Chondrocyte (in vitro differentiated cells): Measurements from ENCODE around the gene BMPER. TPM values are rescaled to one million over a fixed set of nuclear protein-coding genes. Genes with fewer than 3 reads are reported as not detected.

Source experiments
- DNase-seq: peaks from one replicate; pipeline ENCODE4 v3.0.0; 2021; ENCODE audit warnings: mixed read lengths, low spot score
- H3K27ac Mint-ChIP-seq: one replicate; pipeline ENCODE4 v1.8.0; 2021; ENCODE audit warnings: mild to moderate bottlenecking, moderate library complexity, mixed read lengths; ENCODE audit not compliant: unreplicated experiment
- H3K27me3 Mint-ChIP-seq: 2 replicates; pipeline ENCODE4 v1.8.0; 2021; ENCODE audit warnings: low read depth, mixed read lengths
- H3K36me3 Mint-ChIP-seq: 2 replicates; pipeline ENCODE4 v1.8.0; 2021; ENCODE audit warnings: low read depth, mixed read lengths
- H3K4me1 Mint-ChIP-seq: 2 replicates; pipeline ENCODE4 v1.8.0; 2021; ENCODE audit warnings: low read depth, mild to moderate bottlenecking, mixed read lengths
- H3K4me3 Mint-ChIP-seq: one replicate; pipeline ENCODE4 v1.8.0; 2021; ENCODE audit warnings: mild to moderate bottlenecking, moderate library complexity, mixed read lengths; ENCODE audit not compliant: unreplicated experiment
- H3K9me3 Mint-ChIP-seq: 2 replicates; pipeline ENCODE4 v1.8.0; 2021; ENCODE audit warnings: low read depth, mixed read lengths
- CTCF ChIP-seq: fragments of 200-600 bp; sonication (generic); IDR thresholded peaks from 2 replicates; pipeline ENCODE4 v1.5.0; 2021; ENCODE audit warnings: antibody characterized with exemption, mild to moderate bottlenecking, moderate library complexity
- total RNA-seq: library from RNA; stranded (reverse); gene quantifications from 3 replicates; pipeline ENCODE4 v1.2.1, GENCODE V29; 2021

BMPER gene
- total RNA-seq, 1 donor from 2014 or later: 0.30 TPM

- TF ChIP-seq CTCF: no peak
- no peak overlapping the region for H3K27ac Mint-ChIP-seq
- no peak overlapping the region for H3K4me3 Mint-ChIP-seq
- H3K9me3 Mint-ChIP-seq: no peaks in the 10 kb centered on the region
- H3K27me3 Mint-ChIP-seq: peaks cover 21% of the 10 kb centered on the region
- H3K36me3 Mint-ChIP-seq: no peaks in the 10 kb centered on the region
- no peak for DNase-seq
- H3K4me1 Mint-ChIP-seq: no peaks in the 10 kb centered on the region
Observed at GRCh38 chr7:33922820-33923219, 17.5 kb downstream of the BMPER start.

- H3K4me1 Mint-ChIP-seq: no peaks in the 10 kb centered on the region
- H3K4me3 Mint-ChIP-seq: no peak overlapping the region
- peak; percentile 20 for TF ChIP-seq CTCF
- H3K27ac Mint-ChIP-seq: no peak overlapping the region
- H3K36me3 Mint-ChIP-seq: no peaks in the 10 kb centered on the region
- no peaks in the 10 kb centered on the region for H3K9me3 Mint-ChIP-seq
- no peak for DNase-seq
- peaks cover 21% of the 10 kb centered on the region for H3K27me3 Mint-ChIP-seq
Observed at GRCh38 chr7:33923440-33924229, 18.3 kb downstream of the BMPER start.

- H3K27me3 Mint-ChIP-seq: peaks cover 20% of the 10 kb centered on the region
- H3K27ac Mint-ChIP-seq: no peak overlapping the region
- no peaks in the 10 kb centered on the region for H3K36me3 Mint-ChIP-seq
- no peak for DNase-seq
- H3K4me3 Mint-ChIP-seq: no peak overlapping the region
- no peaks in the 10 kb centered on the region for H3K9me3 Mint-ChIP-seq
- no peaks in the 10 kb centered on the region for H3K4me1 Mint-ChIP-seq
- TF ChIP-seq CTCF: no peak
Observed at GRCh38 chr7:33926535-33926934, 21.2 kb downstream of the BMPER start.

- no peak for TF ChIP-seq CTCF
- no peak for DNase-seq
- no peaks in the 10 kb centered on the region for H3K36me3 Mint-ChIP-seq
Observed at GRCh38 chr7:33928986-33929385, 23.6 kb downstream of the BMPER start.

GRCh38 chr7:33932221-33932620 is 26.9 kb downstream of the BMPER start:
- Mint-ChIP-seq H3K9me3 (no peaks in the 10 kb centered on the region), H3K27me3 (peaks cover 4% of the 10 kb centered on the region), H3K4me1 (peaks cover 15% of the 10 kb centered on the region), H3K36me3 (no peaks in the 10 kb centered on the region), H3K27ac (no peak overlapping the region), H3K4me3 (no peak overlapping the region)
- no peak for TF ChIP-seq CTCF
- DNase-seq: no peak

More at GRCh38 chr7:33928986-33929385, 23.6 kb downstream of the BMPER start:
- Mint-ChIP-seq H3K27me3 (peaks cover 7% of the 10 kb centered on the region), H3K4me3 (no peak overlapping the region), H3K27ac (no peak overlapping the region), H3K4me1 (peaks cover 14% of the 10 kb centered on the region), H3K9me3 (no peaks in the 10 kb centered on the region)
